Measurements from ENCODE around the gene NFAT5.
"Not testable (repeated sequence)": the region's sequence is repeated elsewhere in the genome, so short reads cannot be mapped to it uniquely, and the experiment has no call there.

Gene NFAT5

GRCh38 chr16:69620573-69620972, 54.8 kb downstream of the NFAT5 start:
- peaks cover 33% of the 10 kb centered on the region for H3K4me1 Mint-ChIP-seq (ENCODE audit: low read depth)
- H3K4me3 Mint-ChIP-seq = no peak overlapping the region
- no peak for DNase-seq
- H3K27me3 Mint-ChIP-seq = no peaks in the 10 kb centered on the region
- H3K9me3 Mint-ChIP-seq = no peaks in the 10 kb centered on the region
- H3K27ac Mint-ChIP-seq = no peak overlapping the region
- peaks cover 47% of the 10 kb centered on the region for H3K36me3 Mint-ChIP-seq (ENCODE audit: low read depth)

- H3K9me3 Mint-ChIP-seq = no peaks in the 10 kb centered on the region
- H3K36me3 Mint-ChIP-seq (ENCODE audit: low read depth) = peaks cover 46% of the 10 kb centered on the region
- no peaks in the 10 kb centered on the region for H3K27me3 Mint-ChIP-seq
- peaks cover 30% of the 10 kb centered on the region for H3K4me1 Mint-ChIP-seq (ENCODE audit: low read depth)
- no peak overlapping the region for H3K4me3 Mint-ChIP-seq
- DNase-seq = no peak
- H3K27ac Mint-ChIP-seq = no peak overlapping the region
These were observed 55.5 kb downstream of the NFAT5 start for GRCh38 chr16:69621225-69621624.

- H3K27ac Mint-ChIP-seq = no peak overlapping the region
- DNase-seq = no peak
These were observed 60.5 kb downstream of the NFAT5 start for GRCh38 chr16:69626256-69626655.

GRCh38 chr16:69632828-69633227, 67.1 kb downstream of the NFAT5 start:
- Mint-ChIP-seq H3K27me3 (no peaks in the 10 kb centered on the region), H3K4me3 (no peak overlapping the region), H3K4me1 (ENCODE audit: low read depth) (no peaks in the 10 kb centered on the region), H3K27ac (no peak overlapping the region), H3K9me3 (peaks cover 12% of the 10 kb centered on the region), H3K36me3 (ENCODE audit: low read depth) (peaks cover 76% of the 10 kb centered on the region)
- no peak for DNase-seq

More at GRCh38 chr16:69626256-69626655, 60.5 kb downstream of the NFAT5 start:
- Mint-ChIP-seq H3K27me3 (no peaks in the 10 kb centered on the region), H3K9me3 (no peaks in the 10 kb centered on the region), H3K4me1 (ENCODE audit: low read depth) (peaks cover 10% of the 10 kb centered on the region), H3K36me3 (ENCODE audit: low read depth) (peaks cover 61% of the 10 kb centered on the region), H3K4me3 (no peak overlapping the region)

- DNase-seq = no peak
- Mint-ChIP-seq H3K9me3 (peaks cover 12% of the 10 kb centered on the region), H3K4me3 (no peak overlapping the region), H3K4me1 (ENCODE audit: low read depth) (no peaks in the 10 kb centered on the region), H3K27me3 (no peaks in the 10 kb centered on the region), H3K27ac (no peak overlapping the region), H3K36me3 (ENCODE audit: low read depth) (peaks cover 76% of the 10 kb centered on the region)
These were observed 67.6 kb downstream of the NFAT5 start for GRCh38 chr16:69633375-69633774.

- not testable (repeated sequence) for H3K4me3 Mint-ChIP-seq; H3K4me1 Mint-ChIP-seq (ENCODE audit: low read depth); H3K27ac Mint-ChIP-seq; H3K27me3 Mint-ChIP-seq; DNase-seq
- H3K36me3 Mint-ChIP-seq (ENCODE audit: low read depth) = peaks cover 70% of the 10 kb centered on the region
- peaks cover 12% of the 10 kb centered on the region for H3K9me3 Mint-ChIP-seq
These were observed 70.9 kb downstream of the NFAT5 start for GRCh38 chr16:69636563-69637146.

- Mint-ChIP-seq H3K27ac (peak overlapping the region; percentile 24), H3K9me3 (peaks cover 12% of the 10 kb centered on the region), H3K36me3 (ENCODE audit: low read depth) (peaks cover 67% of the 10 kb centered on the region)
- not testable (repeated sequence) for H3K4me3 Mint-ChIP-seq; H3K27me3 Mint-ChIP-seq; H3K4me1 Mint-ChIP-seq (ENCODE audit: low read depth); DNase-seq
These were observed 71.6 kb downstream of the NFAT5 start for GRCh38 chr16:69637206-69637865.

- not testable (repeated sequence) for H3K27me3 Mint-ChIP-seq; DNase-seq; H3K9me3 Mint-ChIP-seq; H3K4me3 Mint-ChIP-seq; H3K27ac Mint-ChIP-seq; H3K4me1 Mint-ChIP-seq (ENCODE audit: low read depth)
- H3K36me3 Mint-ChIP-seq (ENCODE audit: low read depth) = peaks cover 39% of the 10 kb centered on the region
These were observed 78.2 kb downstream of the NFAT5 start for GRCh38 chr16:69643997-69644396.

- H3K36me3 Mint-ChIP-seq (ENCODE audit: low read depth) = peaks cover 38% of the 10 kb centered on the region
- H3K27me3 Mint-ChIP-seq = no peaks in the 10 kb centered on the region
- peaks cover 4% of the 10 kb centered on the region for H3K4me1 Mint-ChIP-seq (ENCODE audit: low read depth)
- no peak overlapping the region for H3K27ac Mint-ChIP-seq
- no peaks in the 10 kb centered on the region for H3K9me3 Mint-ChIP-seq
- no peak for DNase-seq
- H3K4me3 Mint-ChIP-seq = no peak overlapping the region
These were observed 79.0 kb downstream of the NFAT5 start for GRCh38 chr16:69644790-69645189.

GRCh38 chr16:69647020-69647419, 81.3 kb downstream of the NFAT5 start:
- Mint-ChIP-seq H3K9me3 (no peaks in the 10 kb centered on the region), H3K4me1 (ENCODE audit: low read depth) (peaks cover 4% of the 10 kb centered on the region), H3K27me3 (no peaks in the 10 kb centered on the region), H3K4me3 (no peak overlapping the region), H3K27ac (no peak overlapping the region), H3K36me3 (ENCODE audit: low read depth) (peaks cover 46% of the 10 kb centered on the region)
- no peak for DNase-seq

GRCh38 chr16:69651217-69651616, 85.5 kb downstream of the NFAT5 start:
- H3K36me3 Mint-ChIP-seq (ENCODE audit: low read depth) = peaks cover 71% of the 10 kb centered on the region
- H3K27me3 Mint-ChIP-seq = no peaks in the 10 kb centered on the region
- DNase-seq = no peak
- H3K4me1 Mint-ChIP-seq (ENCODE audit: low read depth) = no peaks in the 10 kb centered on the region
- no peak overlapping the region for H3K27ac Mint-ChIP-seq
- H3K9me3 Mint-ChIP-seq = no peaks in the 10 kb centered on the region
- no peak overlapping the region for H3K4me3 Mint-ChIP-seq

- no peaks in the 10 kb centered on the region for H3K4me1 Mint-ChIP-seq (ENCODE audit: low read depth)
- no peaks in the 10 kb centered on the region for H3K27me3 Mint-ChIP-seq
These were observed 88.6 kb downstream of the NFAT5 start for GRCh38 chr16:69654280-69654931.

GRCh38 chr16:69660166-69660565, 94.4 kb downstream of the NFAT5 start:
- Mint-ChIP-seq H3K4me3 (no peak overlapping the region), H3K27ac (no peak overlapping the region), H3K4me1 (ENCODE audit: low read depth) (peaks cover 2% of the 10 kb centered on the region), H3K36me3 (ENCODE audit: low read depth) (peaks cover 71% of the 10 kb centered on the region), H3K9me3 (no peaks in the 10 kb centered on the region), H3K27me3 (no peaks in the 10 kb centered on the region)
- no peak for DNase-seq

More at GRCh38 chr16:69654280-69654931, 88.6 kb downstream of the NFAT5 start:
- H3K4me3 Mint-ChIP-seq = no peak overlapping the region
- H3K36me3 Mint-ChIP-seq (ENCODE audit: low read depth) = peaks cover 70% of the 10 kb centered on the region
- no peak for DNase-seq
- H3K9me3 Mint-ChIP-seq = no peaks in the 10 kb centered on the region
- H3K27ac Mint-ChIP-seq = peak overlapping the region; percentile 53

GRCh38 chr16:69662901-69663300, 97.1 kb downstream of the NFAT5 start:
- DNase-seq = no peak
- H3K4me1 Mint-ChIP-seq (ENCODE audit: low read depth) = peaks cover 2% of the 10 kb centered on the region
- H3K27me3 Mint-ChIP-seq = no peaks in the 10 kb centered on the region
- peaks cover 64% of the 10 kb centered on the region for H3K36me3 Mint-ChIP-seq (ENCODE audit: low read depth)
- H3K9me3 Mint-ChIP-seq = no peaks in the 10 kb centered on the region
- no peak overlapping the region for H3K4me3 Mint-ChIP-seq
- H3K27ac Mint-ChIP-seq = peak overlapping the region; percentile 79

GRCh38 chr16:69663846-69664245, 98.1 kb downstream of the NFAT5 start:
- no peak overlapping the region for H3K4me3 Mint-ChIP-seq
- no peaks in the 10 kb centered on the region for H3K9me3 Mint-ChIP-seq
- H3K27me3 Mint-ChIP-seq = no peaks in the 10 kb centered on the region
- no peak overlapping the region for H3K27ac Mint-ChIP-seq
- H3K36me3 Mint-ChIP-seq (ENCODE audit: low read depth) = peaks cover 63% of the 10 kb centered on the region
- H3K4me1 Mint-ChIP-seq (ENCODE audit: low read depth) = peaks cover 2% of the 10 kb centered on the region
- no peak for DNase-seq
